Measurements from ENCODE around the gene LARP6.

The LARP6 gene

GRCh38 chr15:70831094-70831911 lies 22.7 kb downstream of the LARP6 start:
- no peak for TF ChIP-seq CTCF (IDR thresholded peaks at IDR 0.05)

GRCh38 chr15:70830615-70831014 lies 23.3 kb downstream of the LARP6 start:
- TF ChIP-seq CTCF (IDR thresholded peaks at IDR 0.05), result no peak

GRCh38 chr15:70829371-70830166 lies 24.4 kb downstream of the LARP6 start:
- no peak for TF ChIP-seq CTCF (IDR thresholded peaks at IDR 0.05)

- no peak for TF ChIP-seq CTCF (IDR thresholded peaks at IDR 0.05)
These were observed 26.2 kb downstream of the LARP6 start for GRCh38 chr15:70827721-70828120.

DNA sequence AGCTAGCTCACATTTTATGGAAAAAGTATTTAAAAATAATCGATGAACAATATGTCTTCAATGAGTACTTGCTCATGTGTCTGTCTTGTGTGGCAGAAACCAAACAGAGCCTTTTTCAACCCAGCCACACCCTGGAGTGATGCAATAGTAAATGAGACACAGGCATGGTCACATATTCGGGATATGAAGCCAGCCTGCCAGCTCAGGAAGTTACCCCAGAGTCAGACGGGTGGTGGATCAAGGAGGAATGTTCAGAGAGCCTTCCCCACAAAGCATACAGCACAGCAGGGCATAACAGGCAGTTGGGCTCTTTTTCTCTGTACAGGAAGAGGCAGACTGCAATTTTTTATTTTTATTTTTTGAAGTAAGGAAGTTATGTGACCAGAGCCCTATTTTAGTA lies 27.3 kb downstream of the LARP6 start:
- no peak for TF ChIP-seq CTCF (IDR thresholded peaks at IDR 0.05)

DNA sequence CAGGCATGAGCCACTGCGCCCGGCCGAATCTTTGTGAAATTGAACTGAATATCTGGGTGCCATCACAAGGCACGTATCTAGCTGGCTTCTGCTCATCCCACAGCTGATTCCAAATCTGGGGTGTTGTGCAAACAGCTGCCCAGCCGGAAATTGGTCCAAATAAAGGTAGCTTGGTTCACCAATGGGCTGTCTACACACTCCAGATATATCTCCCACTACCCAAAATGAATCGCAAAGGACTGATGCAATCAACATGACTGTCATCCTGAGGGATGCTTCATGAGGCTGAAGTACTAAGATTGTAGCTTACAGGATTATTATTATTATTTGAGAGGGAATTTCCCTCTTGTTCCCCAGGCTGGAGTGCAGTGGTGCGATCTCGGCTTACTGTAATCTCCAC lies 28.1 kb downstream of the LARP6 start:
- TF ChIP-seq CTCF (IDR thresholded peaks at IDR 0.05), result no peak

DNA sequence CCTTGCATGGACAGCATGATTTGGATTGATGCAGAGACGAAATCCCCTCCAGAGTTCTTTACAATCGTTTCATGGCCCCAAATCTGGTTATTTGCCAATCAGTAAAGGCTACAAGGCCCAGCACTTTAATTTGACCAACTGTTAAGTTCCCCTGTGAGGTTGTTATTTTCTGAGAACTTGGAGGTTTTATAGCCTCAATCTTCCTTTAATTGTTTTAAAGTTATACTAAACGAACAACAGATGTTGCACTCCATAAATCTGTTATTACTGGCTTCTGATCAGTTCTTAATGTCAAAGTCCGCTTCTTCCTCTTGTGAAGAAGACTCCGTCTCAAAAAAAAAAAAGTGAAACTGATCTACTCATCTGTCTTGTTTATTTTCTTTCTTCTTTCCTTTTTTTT lies 30.8 kb downstream of the LARP6 start:
- TF ChIP-seq CTCF (IDR thresholded peaks at IDR 0.05), result no peak
